ENCODE measurements around the gene BATF. TPM values are rescaled to one million over a fixed set of nuclear protein-coding genes. Genes with fewer than 3 reads are reported as not detected.
A peak's percentile ranks its signal among the peaks of the same experiment; 100 is the strongest.

The BATF gene
- total RNA-seq, 2 experiments from 2014 or later: 178 to 179 TPM

DNA sequence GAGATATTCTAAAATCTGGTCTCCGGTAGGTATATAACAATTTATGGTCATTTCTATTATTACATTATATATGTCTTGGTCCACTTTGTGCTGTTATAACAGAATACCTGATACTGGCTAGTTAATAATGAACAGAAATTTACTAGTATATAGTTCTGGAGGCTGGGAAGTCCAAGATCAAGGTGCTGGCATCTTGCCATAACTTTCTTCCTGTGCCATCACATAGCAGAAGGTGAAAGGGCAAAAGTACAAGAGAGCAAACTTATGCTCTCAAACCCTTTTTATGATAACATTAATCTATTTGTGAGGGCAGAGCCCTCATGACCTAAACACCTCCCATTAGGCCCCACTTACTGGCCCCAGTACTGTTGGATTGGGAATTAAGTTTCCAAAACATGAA lies 17.9 kb upstream of the BATF start:
- Mint-ChIP-seq H3K27me3 (ENCODE audit: low read depth) (no peaks in the 10 kb centered on the region), H3K4me3 (no peak overlapping the region), H3K27ac (no peak overlapping the region), H3K4me1 (ENCODE audit: low read depth) (peaks cover 10% of the 10 kb centered on the region), H3K36me3 (ENCODE audit: low read depth) (no peaks in the 10 kb centered on the region), H3K9me3 (peaks cover 7% of the 10 kb centered on the region)
- CTCF ChIA-PET: no interaction called here
- DNase-seq: no peak
- intact Hi-C loops (cut with micrococcal nuclease): no loop called here

- CTCF ChIA-PET: interaction anchor here (1.0 kb wide), 1 partner anchor 10 kb away, joined by 4 read pairs; no protein-coding TSS in a partner anchor
- no peak for DNase-seq
- no peaks in the 10 kb centered on the region for H3K27me3 Mint-ChIP-seq (ENCODE audit: low read depth)
- peaks cover 23% of the 10 kb centered on the region for H3K9me3 Mint-ChIP-seq
- no peak overlapping the region for H3K27ac Mint-ChIP-seq
- intact Hi-C loops (cut with micrococcal nuclease): no loop called here
- peaks cover 7% of the 10 kb centered on the region for H3K36me3 Mint-ChIP-seq (ENCODE audit: low read depth)
- no peak overlapping the region for H3K4me3 Mint-ChIP-seq
- H3K4me1 Mint-ChIP-seq (ENCODE audit: low read depth): peaks cover 31% of the 10 kb centered on the region
Observed at GRCh38 chr14:75506930-75507329, 15.3 kb upstream of the BATF start.

GRCh38 chr14:75510547-75510946 lies 11.7 kb upstream of the BATF start:
- Mint-ChIP-seq H3K27me3 (ENCODE audit: low read depth) (no peaks in the 10 kb centered on the region), H3K27ac (peak overlapping the region; percentile 83), H3K4me1 (ENCODE audit: low read depth) (peaks cover 53% of the 10 kb centered on the region), H3K36me3 (ENCODE audit: low read depth) (peaks cover 11% of the 10 kb centered on the region), H3K9me3 (peaks cover 28% of the 10 kb centered on the region), H3K4me3 (no peak overlapping the region)
- DNase-seq: no peak
- CTCF ChIA-PET: no interaction called here
- intact Hi-C loops (cut with micrococcal nuclease): loop anchor here (1.0 to 2.0 kb wide), 3 partner anchors 12 to 150 kb away; partner anchors contain the start of genes BATF, ERG28 and TTLL5

DNA sequence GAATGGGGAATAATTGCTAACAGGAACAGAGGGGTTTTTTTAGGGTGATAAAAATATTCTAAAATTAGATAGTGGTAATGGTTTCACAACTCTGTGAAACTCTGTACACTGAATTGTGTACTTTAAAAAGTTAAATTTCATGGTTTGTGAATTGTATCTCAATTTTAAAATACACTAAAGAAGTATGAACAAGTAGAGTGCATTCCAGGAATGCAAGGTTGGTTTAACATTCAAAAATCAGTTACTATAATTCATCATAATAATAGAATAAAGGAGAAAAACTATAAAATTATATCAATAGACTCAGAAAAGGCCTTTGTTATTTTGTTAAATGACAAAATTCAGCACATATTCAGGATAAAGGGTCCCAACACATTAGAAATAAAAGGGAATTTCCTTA lies 11.1 kb upstream of the BATF start:
- intact Hi-C loops (cut with micrococcal nuclease): loop anchor here (2.0 kb wide), 1 partner anchor 150 kb away; the partner anchor contains the start of genes ERG28 and TTLL5
- DNase-seq: no peak
- peaks cover 60% of the 10 kb centered on the region for H3K4me1 Mint-ChIP-seq (ENCODE audit: low read depth)
- CTCF ChIA-PET: interaction anchor here (1.0 to 1.7 kb wide), 3 partner anchors 22 to 143 kb away, joined by 3 to 12 read pairs (median 4); no protein-coding TSS in a partner anchor
- peaks cover 25% of the 10 kb centered on the region for H3K9me3 Mint-ChIP-seq
- H3K4me3 Mint-ChIP-seq: no peak overlapping the region
- H3K27ac Mint-ChIP-seq: peak overlapping the region; percentile 83
- peaks cover 11% of the 10 kb centered on the region for H3K36me3 Mint-ChIP-seq (ENCODE audit: low read depth)
- H3K27me3 Mint-ChIP-seq (ENCODE audit: low read depth): no peaks in the 10 kb centered on the region

GRCh38 chr14:75513911-75514672 lies 8.2 kb upstream of the BATF start:
- H3K27me3 Mint-ChIP-seq (ENCODE audit: low read depth): no peaks in the 10 kb centered on the region
- H3K36me3 Mint-ChIP-seq (ENCODE audit: low read depth): peaks cover 11% of the 10 kb centered on the region
- H3K27ac Mint-ChIP-seq: peak overlapping the region; percentile 36
- peaks cover 61% of the 10 kb centered on the region for H3K4me1 Mint-ChIP-seq (ENCODE audit: low read depth)
- peaks cover 21% of the 10 kb centered on the region for H3K9me3 Mint-ChIP-seq
- intact Hi-C loops (cut with micrococcal nuclease): no loop called here
- DNase-seq: no peak
- CTCF ChIA-PET: interaction anchor here (0.6 to 3.9 kb wide), 9 partner anchors 13 to 470 kb away, joined by 3 to 23 read pairs (median 3); no protein-coding TSS in a partner anchor
- H3K4me3 Mint-ChIP-seq: no peak overlapping the region

GRCh38 chr14:75514673-75515628 lies 7.3 kb upstream of the BATF start:
- Mint-ChIP-seq H3K27me3 (ENCODE audit: low read depth) (no peaks in the 10 kb centered on the region), H3K4me1 (ENCODE audit: low read depth) (peaks cover 58% of the 10 kb centered on the region), H3K36me3 (ENCODE audit: low read depth) (peaks cover 11% of the 10 kb centered on the region), H3K27ac (peak overlapping the region; percentile 89), H3K4me3 (peak overlapping the region; percentile 70), H3K9me3 (peaks cover 19% of the 10 kb centered on the region)
- CTCF ChIA-PET: interaction anchor here (1.3 to 3.9 kb wide), 6 partner anchors 12 to 200 kb away, joined by 3 to 23 read pairs (median 6); no protein-coding TSS in a partner anchor
- intact Hi-C loops (cut with micrococcal nuclease): loop anchor here (1.0 kb wide), 1 partner anchor 22 kb away; no protein-coding TSS in a partner anchor
- DNase-seq: peak; percentile 73

DNA sequence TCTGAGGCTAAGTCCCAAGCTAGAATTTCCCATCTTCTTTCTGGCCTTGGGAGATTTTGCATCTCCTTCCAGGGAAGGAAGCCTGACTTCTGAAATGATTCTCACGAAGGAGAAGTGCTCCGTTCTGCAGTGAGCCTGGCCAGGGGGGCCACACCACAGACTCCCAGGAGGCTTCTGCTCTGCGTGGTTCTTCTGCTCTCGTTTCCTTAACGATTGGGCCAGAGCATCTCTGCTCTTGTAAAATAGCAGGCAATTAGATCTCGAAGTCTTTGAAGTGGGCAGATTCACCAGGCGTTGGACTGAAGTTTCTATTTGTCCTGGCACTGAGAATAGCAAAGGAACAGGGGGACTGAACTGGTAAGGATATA lies 6.7 kb upstream of the BATF start:
- DNase-seq: no peak
- CTCF ChIA-PET: interaction anchor here (1.5 to 3.9 kb wide), 4 partner anchors 11 to 200 kb away, joined by 3 to 23 read pairs (median 14); no protein-coding TSS in a partner anchor
- H3K4me1 Mint-ChIP-seq (ENCODE audit: low read depth): peaks cover 60% of the 10 kb centered on the region
- H3K27me3 Mint-ChIP-seq (ENCODE audit: low read depth): no peaks in the 10 kb centered on the region
- H3K27ac Mint-ChIP-seq: peak overlapping the region; percentile 66
- peaks cover 11% of the 10 kb centered on the region for H3K36me3 Mint-ChIP-seq (ENCODE audit: low read depth)
- peak overlapping the region; percentile 36 for H3K4me3 Mint-ChIP-seq
- H3K9me3 Mint-ChIP-seq: peaks cover 15% of the 10 kb centered on the region
- intact Hi-C loops (cut with micrococcal nuclease): loop anchor here (1.0 kb wide), 1 partner anchor 22 kb away; no protein-coding TSS in a partner anchor

DNA sequence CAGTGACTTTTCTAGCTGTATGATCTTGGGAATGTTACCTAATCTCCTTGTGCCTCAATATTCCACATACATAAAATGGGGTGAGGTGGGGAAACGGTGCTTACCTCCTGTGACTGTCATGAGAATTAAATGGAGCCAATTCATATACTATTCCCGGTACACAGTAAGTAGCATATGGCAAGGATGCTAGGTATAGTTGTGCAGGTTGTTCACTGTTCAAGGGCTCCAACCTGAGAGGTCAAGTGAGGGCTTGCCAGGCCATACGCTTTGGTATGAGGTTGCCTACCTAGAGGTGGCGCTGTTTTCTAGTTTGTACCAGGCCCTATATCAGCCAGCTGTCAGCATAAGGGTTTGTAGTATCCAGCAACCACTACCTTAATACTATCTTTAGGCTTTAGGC lies 3.6 kb upstream of the BATF start:
- Mint-ChIP-seq H3K4me1 (ENCODE audit: low read depth) (peaks cover 56% of the 10 kb centered on the region), H3K4me3 (no peak overlapping the region), H3K36me3 (ENCODE audit: low read depth) (peaks cover 16% of the 10 kb centered on the region), H3K27ac (no peak overlapping the region), H3K27me3 (ENCODE audit: low read depth) (no peaks in the 10 kb centered on the region), H3K9me3 (no peaks in the 10 kb centered on the region)
- intact Hi-C loops (cut with micrococcal nuclease): loop anchor here (1.0 to 2.0 kb wide), 3 partner anchors 42 to 136 kb away; no protein-coding TSS in a partner anchor
- DNase-seq: peak; percentile 79
- CTCF ChIA-PET: interaction anchor here (0.6 to 6.9 kb wide), 16 partner anchors 10 to 464 kb away, joined by 3 to 88 read pairs (median 4); partner anchors contain the start of gene TGFB3

- H3K4me3 Mint-ChIP-seq: no peak overlapping the region
- no peaks in the 10 kb centered on the region for H3K9me3 Mint-ChIP-seq
- peaks cover 55% of the 10 kb centered on the region for H3K4me1 Mint-ChIP-seq (ENCODE audit: low read depth)
- no peaks in the 10 kb centered on the region for H3K27me3 Mint-ChIP-seq (ENCODE audit: low read depth)
- H3K36me3 Mint-ChIP-seq (ENCODE audit: low read depth): peaks cover 23% of the 10 kb centered on the region
- peak overlapping the region; percentile 100 for H3K27ac Mint-ChIP-seq
- no peak for DNase-seq
- CTCF ChIA-PET: interaction anchor here (0.6 to 6.9 kb wide), 13 partner anchors 9 to 463 kb away, joined by 3 to 88 read pairs (median 4); partner anchors contain the start of gene TGFB3
- intact Hi-C loops (cut with micrococcal nuclease): loop anchor here (2.0 kb wide), 1 partner anchor 41 kb away; no protein-coding TSS in a partner anchor
Observed at GRCh38 chr14:75519394-75519793, 2.9 kb upstream of the BATF start.

DNA sequence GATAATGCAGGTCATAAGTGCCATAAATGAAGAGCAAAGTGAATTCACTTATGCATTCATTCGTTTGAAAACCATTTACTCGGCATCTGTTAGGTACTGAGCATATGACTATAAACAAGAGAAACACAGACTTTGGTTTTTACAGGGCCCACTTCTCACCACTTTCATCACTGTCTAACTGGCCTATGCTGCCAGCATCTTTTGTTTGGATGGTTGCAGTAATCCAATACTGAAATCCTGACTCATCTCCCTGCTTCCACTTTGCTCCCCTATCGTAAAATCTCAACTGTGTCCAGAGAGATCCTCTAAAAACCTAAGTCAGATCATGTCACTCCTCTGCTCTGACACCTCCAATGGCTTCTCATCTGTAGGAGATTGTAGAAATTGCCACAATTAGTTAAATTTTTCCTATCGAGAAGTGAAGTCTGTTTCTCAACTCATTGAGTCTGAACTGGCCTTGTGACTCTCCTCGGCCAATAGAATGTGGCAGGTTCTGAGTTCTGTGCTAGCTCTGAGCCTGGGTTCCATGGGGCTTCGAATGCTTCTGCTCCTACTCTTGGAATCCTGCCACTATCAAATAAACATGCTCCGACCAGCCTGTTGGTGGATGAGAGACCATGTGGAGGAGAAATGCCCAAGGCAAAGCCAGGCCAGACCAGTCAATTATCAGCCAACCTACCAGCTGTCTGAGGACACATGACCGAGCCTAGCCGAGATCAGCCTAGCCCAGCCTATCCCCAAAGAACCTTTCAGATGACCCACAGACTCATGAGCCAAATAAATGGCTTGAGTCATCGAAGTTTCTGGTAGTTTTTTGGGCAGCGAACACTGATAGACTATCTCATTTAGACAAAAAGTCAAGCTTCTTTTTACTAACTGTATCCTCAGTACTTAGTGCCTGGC lies 2.2 kb upstream of the BATF start:
- H3K4me1 Mint-ChIP-seq (ENCODE audit: low read depth): peaks cover 56% of the 10 kb centered on the region
- H3K27ac Mint-ChIP-seq: peak overlapping the region; percentile 100
- no peaks in the 10 kb centered on the region for H3K27me3 Mint-ChIP-seq (ENCODE audit: low read depth)
- H3K36me3 Mint-ChIP-seq (ENCODE audit: low read depth): peaks cover 30% of the 10 kb centered on the region
- CTCF ChIA-PET: interaction anchor here (0.7 to 6.9 kb wide), 14 partner anchors 11 to 462 kb away, joined by 3 to 88 read pairs (median 5); partner anchors contain the start of gene TGFB3
- peak; percentile 52 for DNase-seq
- intact Hi-C loops (cut with micrococcal nuclease): loop anchor here (2.0 to 10.0 kb wide), 3 partner anchors 41 to 1435 kb away; no protein-coding TSS in a partner anchor
- no peaks in the 10 kb centered on the region for H3K9me3 Mint-ChIP-seq
- H3K4me3 Mint-ChIP-seq: no peak overlapping the region

- Mint-ChIP-seq H3K27me3 (ENCODE audit: low read depth) (no peaks in the 10 kb centered on the region), H3K27ac (peak overlapping the region; percentile 100), H3K36me3 (ENCODE audit: low read depth) (peaks cover 38% of the 10 kb centered on the region), H3K9me3 (no peaks in the 10 kb centered on the region), H3K4me1 (ENCODE audit: low read depth) (peaks cover 55% of the 10 kb centered on the region), H3K4me3 (peak overlapping the region; percentile 99)
- CTCF ChIA-PET: interaction anchor here (0.6 to 6.9 kb wide), 10 partner anchors 8 to 57 kb away, joined by 3 to 88 read pairs (median 6); no protein-coding TSS in a partner anchor
- intact Hi-C loops (cut with micrococcal nuclease): loop anchor here (5.0 to 10.0 kb wide), 2 partner anchors 274 to 1434 kb away; no protein-coding TSS in a partner anchor
- no peak for DNase-seq
Observed at GRCh38 chr14:75520852-75521251, 1.4 kb upstream of the BATF start.

Data from activated naive CD4-positive, alpha-beta T cell treated with anti-CD3 and anti-CD28 coated beads for 36 hours (primary cell).